NCI-H1417 (cell line): ENCODE measurements around the gene H2BK1.

Experiments
- DNase-seq, 3 experiments: peaks; one replicate each; lab custom pipeline; 2025; lab: John Stamatoyannopoulos, UW

The H2BK1 gene

DNA sequence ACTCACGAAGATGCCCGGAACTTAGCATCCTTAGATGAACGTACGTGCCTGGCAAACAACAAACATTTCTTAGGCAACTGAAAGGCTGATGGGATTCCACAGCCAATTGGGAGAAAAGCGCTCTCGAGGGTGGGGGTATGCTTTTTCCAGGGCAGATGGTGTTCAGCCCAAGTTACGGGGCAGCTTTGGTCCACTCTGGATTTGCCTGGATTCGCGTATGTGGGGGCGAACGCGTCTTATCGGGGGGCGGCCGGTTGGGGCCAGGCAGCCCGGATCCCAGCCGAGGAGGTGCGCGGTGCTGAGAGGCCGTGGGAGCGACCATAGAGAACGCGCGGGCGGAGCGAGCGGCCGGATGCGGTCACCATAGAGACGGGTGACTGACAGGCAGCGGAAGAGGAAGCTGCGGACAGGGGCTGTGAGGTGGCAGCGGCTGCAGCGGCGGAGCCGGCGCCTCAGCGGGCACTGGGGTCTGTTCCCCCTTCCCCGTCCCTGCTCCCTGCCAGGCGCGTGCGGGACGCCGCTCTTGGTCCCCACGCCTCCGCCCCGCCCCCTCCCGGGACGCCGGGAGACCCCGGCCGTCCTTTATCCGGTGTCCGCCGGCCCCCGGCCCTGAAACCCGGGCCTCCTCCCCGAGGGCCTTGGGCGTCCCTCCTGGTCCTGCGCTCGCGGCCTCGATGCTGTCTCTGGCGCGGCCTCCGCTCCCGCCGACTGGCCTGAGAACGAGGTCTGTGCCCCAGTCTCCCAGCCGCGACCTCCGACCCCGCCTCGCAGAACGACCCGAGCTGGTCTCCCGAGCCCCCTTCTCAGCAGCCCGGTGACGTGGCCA is 22.0 kb upstream of the H2BK1 start, which contains the start of gene CHPF2:
TSS of gene CHPF2 (plus strand) at position 393 of the 826 bp plus-strand sequence. CDS start 1,529 bp downstream, outside the sequence.
- DNase-seq = peak; percentile 87 to 93 (median 89)

DNA sequence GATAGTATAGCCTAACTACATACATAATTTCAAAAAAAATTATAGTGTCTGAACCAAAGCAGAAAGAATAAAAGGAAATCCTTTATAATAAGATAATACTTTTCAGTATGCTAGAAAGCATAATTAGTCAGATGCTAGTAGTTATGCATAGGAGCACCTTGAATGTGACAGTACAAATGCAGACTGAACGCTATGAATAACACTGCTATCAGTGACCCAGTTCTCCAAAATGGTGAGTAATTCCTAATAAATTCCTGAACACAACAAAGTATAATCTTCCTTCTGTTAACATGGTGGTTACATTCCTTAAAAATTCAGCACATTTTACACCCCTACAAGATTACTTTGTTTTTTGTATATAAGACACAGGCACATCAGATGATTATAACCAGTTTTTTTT is 20.8 kb upstream of the H2BK1 start:
- no peak for DNase-seq

DNA sequence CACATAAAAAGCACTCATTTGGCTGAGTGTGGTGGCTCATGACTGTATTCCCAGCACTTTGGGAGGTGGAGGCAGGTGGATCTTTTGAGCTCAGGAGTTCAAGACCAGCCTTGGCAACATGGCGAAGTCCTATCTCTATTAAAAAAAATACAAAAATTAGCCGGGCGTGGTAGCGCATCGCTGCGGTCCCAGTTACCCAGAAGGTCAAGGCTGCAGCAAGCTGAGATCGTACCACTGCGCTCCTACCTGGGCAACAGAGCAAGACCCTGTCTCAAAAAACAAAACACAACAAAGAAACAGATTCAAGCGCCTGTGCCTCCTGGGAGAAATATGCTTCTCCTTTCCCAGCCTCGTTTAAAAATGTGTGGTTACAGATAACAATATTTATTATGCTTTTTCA is 19.0 kb upstream of the H2BK1 start:
- no peak for DNase-seq

DNA sequence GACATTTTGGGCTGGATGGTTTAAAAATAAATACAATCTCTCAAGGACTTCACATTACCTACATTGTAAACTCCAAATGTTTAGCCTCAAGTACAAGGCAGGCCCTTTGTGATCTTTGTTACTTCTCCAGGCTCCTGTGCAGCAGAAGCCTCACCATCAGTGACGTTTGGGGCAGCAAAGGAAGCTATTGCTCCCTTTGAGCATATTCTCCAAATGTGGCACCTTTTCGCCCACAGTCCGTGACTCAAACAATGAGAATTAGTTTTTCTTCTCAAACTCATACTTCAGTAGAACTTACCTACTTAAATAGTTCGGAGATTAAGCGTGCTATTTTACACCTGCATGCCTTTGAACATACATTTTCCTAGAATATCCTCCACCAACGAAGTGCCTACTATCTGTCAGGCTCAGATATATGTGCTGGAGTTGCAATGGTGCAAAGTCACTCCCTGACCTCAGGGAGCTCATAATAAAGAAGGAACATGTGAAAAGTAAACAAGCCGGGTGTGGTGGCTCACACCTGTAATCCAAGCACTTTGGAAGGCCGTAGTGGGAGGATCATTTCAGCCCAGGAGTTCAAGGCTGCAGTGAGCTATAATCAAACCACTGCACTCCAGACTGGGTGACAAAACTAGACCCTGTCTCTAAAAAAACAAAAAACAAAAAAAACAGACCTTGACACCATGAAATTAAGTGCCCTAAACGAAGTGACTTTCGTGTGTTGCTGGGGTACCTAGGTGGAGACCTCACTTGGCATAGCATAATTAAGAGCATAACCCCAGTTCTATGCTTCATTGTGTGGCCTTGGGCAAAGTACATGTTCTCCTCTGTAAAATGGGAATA is 18.0 kb upstream of the H2BK1 start:
- DNase-seq = peak in 1 of 3 experiments; percentile 65

DNA sequence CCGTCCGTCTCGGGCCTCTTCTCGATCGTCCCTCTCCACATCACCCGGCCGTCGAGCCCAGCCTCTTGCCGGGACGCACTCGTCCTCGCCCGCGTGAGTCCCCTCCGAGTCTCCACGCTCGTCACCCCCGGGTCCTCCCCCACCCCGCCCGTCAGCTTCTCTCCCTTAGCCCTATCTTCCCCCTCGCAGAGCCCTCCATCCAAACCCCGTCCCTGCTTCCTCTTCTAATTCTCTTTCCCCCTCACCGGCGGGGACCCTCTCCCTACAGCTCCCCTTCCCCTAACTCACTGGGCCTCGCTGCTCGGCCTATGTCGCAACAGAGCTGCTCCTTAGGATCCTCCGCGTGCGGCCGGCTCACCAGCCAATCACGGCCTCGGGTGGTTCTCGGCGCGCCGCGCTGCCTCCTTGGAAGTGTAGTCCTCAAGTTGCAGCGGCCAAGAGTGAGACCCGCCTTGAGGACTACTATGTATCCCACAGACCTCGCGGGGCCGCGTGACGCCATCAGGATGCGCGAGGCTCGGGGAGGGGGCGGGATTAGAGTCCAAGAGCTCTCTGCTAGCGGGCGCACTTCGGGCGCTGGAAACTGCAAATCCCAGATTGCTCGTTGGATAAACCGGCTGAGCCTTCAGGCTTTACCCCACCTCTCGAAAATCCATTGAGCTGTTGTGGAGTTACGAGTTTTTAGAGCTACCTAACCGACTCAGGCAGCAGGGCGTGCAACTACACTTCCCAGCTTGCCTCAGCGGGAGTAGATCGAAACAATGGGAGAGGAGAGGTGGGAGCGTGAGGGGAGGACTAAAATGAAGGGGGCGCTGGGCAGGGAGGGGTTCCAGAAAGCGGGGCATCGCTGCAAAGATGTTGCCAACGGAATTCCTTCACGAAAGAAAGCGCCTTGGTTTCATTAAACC is 16.8 kb upstream of the H2BK1 start, which contains the start of gene ABCF2:
TSS of gene ABCF2 (minus strand) at position 331 of the 908 bp plus-strand sequence. CDS start 747 bp downstream, outside the sequence.
- DNase-seq = peak; percentile 99 to 100 (median 99)

DNA sequence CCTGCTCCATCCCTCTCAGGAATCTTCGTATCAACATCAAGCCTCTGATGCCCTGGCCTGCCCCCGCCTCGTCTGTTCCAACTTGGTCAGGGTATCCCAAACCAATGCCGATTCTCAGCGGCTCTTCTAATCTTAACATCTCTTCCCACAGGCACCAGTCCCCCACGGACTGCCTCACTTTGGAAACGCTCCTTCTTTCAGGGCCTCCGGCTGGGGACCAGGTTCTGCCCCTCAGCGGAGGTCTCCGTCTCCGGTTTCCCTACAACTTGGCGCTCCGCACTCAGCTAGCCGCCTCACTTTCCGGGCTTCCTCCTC is 16.2 kb upstream of the H2BK1 start:
- no peak for DNase-seq

DNA sequence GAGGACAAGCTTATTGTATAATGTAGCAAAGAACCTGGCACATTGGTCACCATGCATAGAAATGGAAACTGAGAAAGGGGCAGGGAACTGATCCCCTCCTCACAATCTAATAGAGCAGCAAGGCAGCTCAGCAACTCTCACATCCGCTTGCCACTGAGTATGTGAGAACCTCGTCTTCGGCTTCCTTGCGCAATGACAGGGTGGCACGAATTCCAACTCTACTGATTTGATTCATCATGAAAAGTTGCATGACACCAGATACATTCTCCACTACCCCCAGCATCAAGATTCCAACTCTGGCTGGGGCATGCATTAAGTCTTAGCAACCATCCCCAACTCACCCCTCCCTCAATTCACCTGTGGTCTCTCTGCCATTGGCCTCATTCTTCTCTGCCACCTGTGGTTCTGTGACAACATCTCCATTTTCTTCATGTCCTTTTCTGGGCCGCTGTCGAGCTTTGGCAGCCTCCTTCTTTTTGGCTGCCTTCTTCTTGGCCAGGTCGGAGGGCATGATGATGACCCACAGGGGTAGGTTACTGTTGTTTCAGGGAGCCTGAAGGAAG is 15.7 kb upstream of the H2BK1 start:
- DNase-seq = no peak

DNA sequence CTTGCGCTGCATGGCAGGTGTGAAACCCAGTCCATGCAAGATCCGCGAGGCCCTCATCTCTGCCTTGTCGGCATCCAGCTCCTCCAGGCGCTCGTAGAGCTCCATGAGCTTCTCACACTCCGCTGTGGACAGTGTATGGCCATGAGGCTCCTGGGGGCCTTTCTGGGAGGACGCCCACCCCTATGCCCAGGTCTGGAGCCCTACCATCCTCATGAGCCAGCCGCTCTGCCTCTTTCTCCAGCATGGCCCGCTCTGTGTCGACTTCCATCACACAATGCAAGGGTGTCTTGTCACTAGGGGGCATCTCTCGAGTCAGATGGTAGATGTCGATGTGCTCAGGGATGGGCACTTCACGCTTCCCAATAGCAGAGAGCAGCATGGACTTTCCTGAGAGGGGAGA is 13.4 kb upstream of the H2BK1 start:
- DNase-seq = no peak

DNA sequence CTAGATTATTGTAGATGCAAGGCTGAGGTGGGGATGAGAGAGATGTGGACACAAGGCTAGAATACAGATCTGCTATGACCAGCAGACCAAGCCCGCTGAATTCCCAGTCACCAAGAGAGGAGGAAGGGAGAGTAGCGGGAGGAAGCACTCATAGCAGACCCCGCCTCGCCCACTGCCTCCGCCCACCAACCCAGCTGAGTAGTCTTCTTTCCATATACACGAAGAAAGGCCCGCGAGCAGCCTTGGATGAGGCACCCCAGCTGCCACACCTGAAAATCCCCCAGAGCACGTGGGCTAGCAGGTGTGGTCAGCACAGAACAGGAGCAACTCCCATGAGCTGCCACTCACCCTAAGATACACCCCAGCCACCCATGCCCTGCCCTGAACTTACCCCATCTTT is 7.9 kb upstream of the H2BK1 start:
- DNase-seq = no peak

DNA sequence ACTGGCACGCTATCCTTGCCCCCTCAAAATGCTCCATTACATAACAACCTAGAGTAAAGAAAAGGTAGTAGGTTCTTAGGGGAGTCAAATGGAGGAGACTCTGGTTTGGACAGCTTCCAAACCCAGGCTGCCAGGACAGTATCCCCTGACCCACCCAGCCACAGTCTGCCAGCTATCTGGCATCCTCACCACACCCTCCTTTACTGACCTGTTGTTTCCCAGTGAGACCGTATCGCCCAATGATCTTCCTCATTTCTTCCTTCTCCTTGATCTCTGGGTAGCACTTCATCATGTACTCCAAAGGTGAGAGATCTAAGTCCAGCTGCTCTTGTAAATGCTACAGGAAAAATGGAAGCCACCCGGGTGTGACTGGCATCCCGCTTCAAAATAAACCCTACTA is 5.1 kb upstream of the H2BK1 start:
- DNase-seq = no peak

DNA sequence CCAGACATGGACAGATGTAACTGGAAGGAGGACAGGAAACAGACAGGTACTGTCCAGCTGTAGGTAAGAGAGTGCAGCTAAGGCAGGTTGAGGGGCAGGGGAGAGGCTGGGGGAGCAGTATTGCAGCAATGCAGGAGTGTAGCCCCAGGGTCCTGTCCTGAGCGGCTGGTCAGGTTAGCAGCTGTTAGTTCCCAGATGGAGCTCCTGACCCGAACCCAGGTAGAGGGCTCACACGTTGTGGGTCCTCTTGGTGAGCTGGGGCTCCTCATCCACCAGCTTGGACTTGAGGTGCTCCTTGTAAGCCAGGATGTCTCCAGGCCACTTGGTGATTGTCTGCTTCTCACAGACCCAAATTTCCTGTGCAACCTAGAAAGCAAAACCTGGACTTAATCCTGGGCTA is 3.5 kb upstream of the H2BK1 start:
- DNase-seq = no peak

DNA sequence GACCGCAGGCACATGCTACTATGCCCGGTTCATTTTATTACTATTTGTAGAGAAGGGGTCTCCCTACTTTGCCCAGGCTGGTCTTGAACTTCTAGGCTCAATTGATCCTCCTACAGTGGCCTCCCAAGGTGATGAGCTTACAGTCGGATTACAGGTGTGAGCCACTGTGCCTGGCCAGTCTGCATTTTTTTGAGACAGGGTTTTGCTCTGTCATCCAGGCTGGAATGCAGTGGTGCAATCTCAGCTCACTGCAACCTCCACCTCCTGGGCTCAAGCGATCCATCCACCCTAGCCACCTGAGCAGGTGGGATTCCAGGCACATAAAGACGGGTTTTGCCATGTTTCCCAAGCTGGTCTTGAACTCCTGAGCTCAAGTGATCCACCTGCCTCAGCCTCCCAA is 2.3 kb upstream of the H2BK1 start:
- no peak for DNase-seq

DNA sequence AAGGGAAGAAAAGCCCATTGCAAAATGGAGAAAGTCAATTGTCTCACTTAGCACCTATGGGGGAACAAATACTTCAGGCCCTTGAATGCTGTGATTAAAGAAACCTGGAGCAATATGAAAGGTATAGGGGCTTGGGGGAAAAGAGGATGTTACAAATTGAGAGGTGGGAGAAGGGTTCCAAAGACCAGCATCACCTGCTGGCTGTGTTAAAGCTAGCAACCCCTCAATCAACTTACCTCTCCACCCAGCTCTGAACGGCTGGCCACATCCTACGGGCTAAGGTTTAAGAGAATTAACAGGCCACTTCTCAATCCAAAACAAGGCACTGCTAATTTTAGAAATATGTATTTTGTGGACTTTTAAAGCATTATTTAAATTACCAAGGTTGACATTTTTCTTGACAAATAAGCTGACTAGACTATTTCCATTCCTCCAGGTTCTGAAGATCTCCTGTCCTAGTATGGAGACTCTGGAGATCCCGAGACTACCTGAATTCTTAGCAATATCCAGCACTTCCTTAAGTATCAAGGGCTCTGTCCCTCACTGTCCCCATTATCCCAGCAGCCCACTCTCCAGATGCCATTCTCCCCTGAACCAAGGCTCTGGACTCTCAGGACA is 976 bp upstream of the H2BK1 start:
- DNase-seq = no peak

DNA sequence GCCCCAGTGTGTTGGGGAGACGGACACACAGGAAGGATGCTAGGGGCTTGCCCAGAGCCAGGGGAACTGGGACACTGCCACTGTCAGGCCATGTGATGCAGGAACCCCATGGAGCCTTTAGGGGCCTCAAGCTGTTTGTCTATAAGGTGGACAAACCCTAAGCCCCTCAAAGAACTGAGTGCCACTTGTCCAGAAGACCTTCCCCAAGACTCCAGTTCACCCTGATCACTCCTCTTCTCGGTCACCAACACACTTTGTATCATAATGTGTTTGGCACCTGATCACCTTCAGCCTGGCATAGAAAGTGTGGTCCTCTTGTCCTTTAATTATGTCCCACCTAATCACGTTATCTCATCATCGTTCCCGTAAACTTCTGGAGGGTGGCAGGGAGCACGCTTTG is 700 bp downstream of the H2BK1 start:
- no peak for DNase-seq

DNA sequence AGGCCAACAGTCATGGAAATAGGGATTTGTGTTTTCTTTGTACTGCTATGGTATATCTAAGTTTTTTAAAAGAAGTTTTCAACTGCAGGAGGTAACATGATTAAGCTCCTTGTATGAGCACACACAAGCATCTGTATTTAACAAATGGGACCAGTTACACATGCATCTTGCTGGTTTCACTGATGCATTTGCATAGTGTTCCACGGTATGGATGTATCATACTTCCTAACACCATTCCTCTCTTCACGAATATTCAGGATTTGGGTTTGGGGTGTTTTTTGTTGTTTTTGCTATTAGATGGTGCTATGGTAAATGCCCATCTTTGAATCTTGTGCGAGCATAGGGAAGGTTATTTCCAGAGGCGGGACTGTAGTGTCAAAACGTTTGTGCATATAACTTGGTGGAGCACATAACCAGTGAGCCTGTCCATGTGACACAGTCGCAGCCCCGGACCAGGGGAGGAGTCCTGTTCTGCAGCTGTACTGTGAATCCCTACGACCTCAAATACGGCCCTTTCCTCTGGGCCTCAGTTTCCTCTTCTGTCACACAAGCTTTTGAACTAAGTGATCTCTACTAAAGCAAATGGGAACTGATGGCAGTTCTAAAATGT is 1.9 kb downstream of the H2BK1 start:
- no peak for DNase-seq

DNA sequence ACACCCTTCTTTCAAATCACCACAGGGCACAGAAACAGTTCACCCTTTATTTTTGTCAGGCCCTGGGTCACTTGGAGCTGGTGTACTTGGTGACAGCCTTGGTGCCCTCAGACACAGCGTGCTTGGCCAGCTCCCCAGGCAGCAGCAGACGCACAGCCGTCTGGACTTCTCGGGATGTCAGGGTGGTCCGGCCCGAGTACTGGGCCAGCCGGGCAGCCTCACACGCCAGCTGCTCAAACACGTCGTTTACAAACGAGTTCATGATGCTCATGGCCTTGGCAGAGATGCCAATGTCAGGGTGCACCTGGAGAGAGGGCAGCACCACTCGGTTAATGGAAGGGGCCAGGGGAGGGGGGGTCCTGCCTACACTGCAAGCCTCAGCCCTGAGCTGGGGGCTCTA is 2.5 kb downstream of the H2BK1 start:
- no peak for DNase-seq

DNA sequence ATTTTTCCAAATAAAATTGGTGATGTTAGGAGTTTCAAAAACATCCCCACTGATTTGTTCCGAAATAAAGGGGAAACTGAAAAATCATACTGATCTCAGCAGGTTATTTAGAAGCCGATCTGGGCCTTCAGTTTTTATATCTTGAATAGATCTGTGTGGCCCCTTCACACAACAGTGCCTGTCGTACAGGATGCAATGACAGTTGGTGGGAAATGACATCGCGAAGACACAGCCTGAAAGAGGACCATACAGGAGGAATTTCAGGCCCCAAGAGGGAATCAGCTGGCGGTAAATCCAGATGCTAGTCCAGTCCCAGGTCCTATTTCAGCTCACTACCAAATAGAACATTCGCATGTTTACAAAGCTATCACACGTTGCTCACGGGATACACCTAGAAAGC is 3.0 kb downstream of the H2BK1 start:
- DNase-seq = no peak

DNA sequence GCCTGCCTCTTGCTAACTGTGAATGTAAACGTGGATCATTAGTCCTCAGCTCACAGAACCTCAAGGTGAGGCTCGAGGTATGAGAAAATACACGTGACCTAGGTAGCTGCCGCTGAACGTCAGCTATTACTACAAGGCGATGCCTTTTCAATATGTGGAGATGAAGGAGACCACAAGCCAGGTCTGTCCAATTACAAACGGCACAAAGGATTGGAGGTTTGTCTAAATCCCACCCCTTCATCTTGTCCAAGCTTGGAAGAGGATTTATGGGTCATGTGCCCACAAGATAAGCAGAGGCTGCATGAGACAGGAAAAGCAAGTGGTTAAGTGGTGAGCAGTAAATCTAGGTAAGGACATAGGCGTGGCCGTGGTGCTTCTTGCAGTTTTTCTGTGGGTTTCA is 3.4 kb downstream of the H2BK1 start:
- DNase-seq = peak in 1 of 3 experiments; percentile 78

DNA sequence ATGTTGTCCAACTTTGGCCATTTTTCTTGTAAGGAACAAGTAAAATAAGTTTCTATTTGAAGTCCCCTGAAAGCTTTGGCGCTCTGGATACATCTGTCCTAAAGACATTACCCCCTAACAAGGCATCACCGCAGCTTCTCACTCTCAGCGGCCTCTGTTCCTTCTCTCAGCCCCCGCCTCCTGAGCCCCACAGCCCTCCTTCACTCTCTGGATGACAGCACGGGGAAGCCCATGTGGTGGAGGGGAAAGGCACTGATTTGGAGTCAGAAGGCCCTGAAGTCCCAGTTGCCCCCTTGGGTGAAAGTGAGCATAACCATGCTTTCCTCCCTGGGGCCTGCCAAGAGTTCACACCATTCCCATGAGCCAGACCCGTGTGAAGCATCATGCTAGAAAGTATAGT is 4.6 kb downstream of the H2BK1 start:
- DNase-seq = no peak

DNA sequence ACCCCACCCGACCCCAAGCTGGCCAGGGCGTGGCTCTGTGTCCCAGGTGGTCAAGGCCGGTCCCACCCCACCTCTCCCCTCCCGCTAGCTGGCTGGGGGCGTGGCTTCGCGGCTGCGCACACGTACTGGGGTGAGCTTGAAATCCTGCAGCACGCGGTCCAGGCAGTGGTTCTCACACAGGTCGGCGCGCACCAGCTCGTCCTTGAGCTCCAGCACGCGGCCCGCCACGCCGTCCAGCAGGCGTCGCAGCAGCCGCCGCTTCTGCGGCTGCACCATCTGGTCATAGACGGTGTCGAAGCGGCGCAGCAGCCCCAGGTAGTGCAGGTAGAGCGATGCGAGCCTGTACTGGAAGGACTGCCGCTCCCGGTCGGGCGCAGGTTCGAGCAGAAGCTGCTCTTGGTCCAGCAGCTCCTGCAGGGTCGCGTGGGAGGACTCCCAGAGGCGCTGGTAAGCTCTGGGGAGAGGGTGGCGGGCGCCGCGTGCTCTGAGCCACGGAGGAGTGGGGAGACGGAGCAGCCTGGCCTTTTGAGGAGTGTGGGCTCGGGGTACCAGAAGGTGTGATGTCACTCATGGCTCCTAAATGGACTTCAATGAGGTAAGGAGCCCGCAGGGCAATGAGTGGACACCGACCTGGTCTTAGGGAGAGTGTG is 5.8 kb downstream of the H2BK1 start:
- DNase-seq = peak in 1 of 3 experiments; percentile 20
